Liver (tissue), 3 donors: Measurements from ENCODE around the gene DEFB131A.
"Not testable (repeated sequence)": the region's sequence is repeated elsewhere in the genome, so short reads cannot be mapped to it uniquely, and the experiment has no call there.

ENCODE experiments used
- GABPA ChIP-seq, 2 donors: IDR thresholded peaks in 1 of 2; conservative IDR thresholded peaks in 1 of 2; 2 replicates each; pipeline ENCODE4 v1.6.1; 2016; ENCODE audit warnings: antibody characterized with exemption in 2 of 2, mild to moderate bottlenecking in 1 of 2, moderate library complexity in 1 of 2
- TF ChIP-seq, protein P1 (sequence below): fragments of 150-350 bp; IDR thresholded peaks from 2 replicates; pipeline ENCODE4 v1.5.1; 2017; ENCODE audit warnings: improper control_type of control experiment, low read depth, low read length; ENCODE audit not compliant: missing input control
- TF ChIP-seq, protein P2 (sequence below): IDR thresholded peaks from 2 replicates; pipeline ENCODE4 v1.6.1; 2016; ENCODE audit warnings: antibody characterized with exemption
- TF ChIP-seq, protein P3 (sequence below): IDR thresholded peaks from 2 replicates; pipeline ENCODE4 v1.6.1; 2016; ENCODE audit warnings: antibody characterized with exemption
- donor health status: healthy.
- donor health status: healthy.

DNA sequence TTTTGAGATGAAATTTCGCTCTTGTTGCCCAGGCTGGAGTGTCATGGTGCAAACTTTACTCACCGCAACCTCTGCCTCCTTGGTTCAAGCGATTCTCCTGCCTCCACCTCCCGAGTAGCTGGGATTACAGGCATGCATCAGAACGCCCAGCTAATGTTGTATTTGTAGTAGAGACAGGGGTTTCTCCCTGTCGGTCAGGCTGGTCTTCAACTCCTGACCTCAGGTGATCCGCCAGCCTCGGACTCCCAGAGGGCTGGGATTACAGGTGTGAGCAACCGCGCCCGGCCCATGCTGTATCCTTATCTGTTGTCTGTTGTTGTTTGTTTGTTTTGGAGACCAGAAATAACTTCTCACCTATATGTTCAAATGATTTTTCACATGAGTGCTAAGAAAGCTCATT, 42.7 kb downstream of the DEFB131A start:
- TF ChIP-seq GABPA (IDR thresholded peaks at IDR 0.05 in 1 of 2, conservative IDR thresholded peaks at IDR 0.05 in 1 of 2), result not testable (repeated sequence)
- TF ChIP-seq, protein P1, sequence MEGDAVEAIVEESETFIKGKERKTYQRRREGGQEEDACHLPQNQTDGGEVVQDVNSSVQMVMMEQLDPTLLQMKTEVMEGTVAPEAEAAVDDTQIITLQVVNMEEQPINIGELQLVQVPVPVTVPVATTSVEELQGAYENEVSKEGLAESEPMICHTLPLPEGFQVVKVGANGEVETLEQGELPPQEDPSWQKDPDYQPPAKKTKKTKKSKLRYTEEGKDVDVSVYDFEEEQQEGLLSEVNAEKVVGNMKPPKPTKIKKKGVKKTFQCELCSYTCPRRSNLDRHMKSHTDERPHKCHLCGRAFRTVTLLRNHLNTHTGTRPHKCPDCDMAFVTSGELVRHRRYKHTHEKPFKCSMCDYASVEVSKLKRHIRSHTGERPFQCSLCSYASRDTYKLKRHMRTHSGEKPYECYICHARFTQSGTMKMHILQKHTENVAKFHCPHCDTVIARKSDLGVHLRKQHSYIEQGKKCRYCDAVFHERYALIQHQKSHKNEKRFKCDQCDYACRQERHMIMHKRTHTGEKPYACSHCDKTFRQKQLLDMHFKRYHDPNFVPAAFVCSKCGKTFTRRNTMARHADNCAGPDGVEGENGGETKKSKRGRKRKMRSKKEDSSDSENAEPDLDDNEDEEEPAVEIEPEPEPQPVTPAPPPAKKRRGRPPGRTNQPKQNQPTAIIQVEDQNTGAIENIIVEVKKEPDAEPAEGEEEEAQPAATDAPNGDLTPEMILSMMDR, result not testable (repeated sequence)
- TF ChIP-seq, protein P2, sequence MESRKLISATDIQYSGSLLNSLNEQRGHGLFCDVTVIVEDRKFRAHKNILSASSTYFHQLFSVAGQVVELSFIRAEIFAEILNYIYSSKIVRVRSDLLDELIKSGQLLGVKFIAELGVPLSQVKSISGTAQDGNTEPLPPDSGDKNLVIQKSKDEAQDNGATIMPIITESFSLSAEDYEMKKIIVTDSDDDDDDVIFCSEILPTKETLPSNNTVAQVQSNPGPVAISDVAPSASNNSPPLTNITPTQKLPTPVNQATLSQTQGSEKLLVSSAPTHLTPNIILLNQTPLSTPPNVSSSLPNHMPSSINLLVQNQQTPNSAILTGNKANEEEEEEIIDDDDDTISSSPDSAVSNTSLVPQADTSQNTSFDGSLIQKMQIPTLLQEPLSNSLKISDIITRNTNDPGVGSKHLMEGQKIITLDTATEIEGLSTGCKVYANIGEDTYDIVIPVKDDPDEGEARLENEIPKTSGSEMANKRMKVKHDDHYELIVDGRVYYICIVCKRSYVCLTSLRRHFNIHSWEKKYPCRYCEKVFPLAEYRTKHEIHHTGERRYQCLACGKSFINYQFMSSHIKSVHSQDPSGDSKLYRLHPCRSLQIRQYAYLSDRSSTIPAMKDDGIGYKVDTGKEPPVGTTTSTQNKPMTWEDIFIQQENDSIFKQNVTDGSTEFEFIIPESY, result not testable (repeated sequence)
- TF ChIP-seq, protein P3, sequence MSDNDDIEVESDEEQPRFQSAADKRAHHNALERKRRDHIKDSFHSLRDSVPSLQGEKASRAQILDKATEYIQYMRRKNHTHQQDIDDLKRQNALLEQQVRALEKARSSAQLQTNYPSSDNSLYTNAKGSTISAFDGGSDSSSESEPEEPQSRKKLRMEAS, result not testable (repeated sequence)
